PFSK-1 (cell line): ENCODE data around the gene GNAS.

Experiments
- FOXP2 ChIP-seq: optimal IDR thresholded peaks from 2 replicates; pipeline ENCODE3; 2011; ENCODE audit warnings: borderline replicate concordance, control low read depth, inconsistent platforms; ENCODE audit not compliant: insufficient read depth; ENCODE audit errors: extremely low read length, extremely low read depth
- REST ChIP-seq, 2 experiments: IDR thresholded peaks; 2 replicates each; pipeline versions ENCODE4 v1.6.1 to v1.8.0; 2011 to 2012; ENCODE audit warnings: low read depth in 2 of 2, low read length in 2 of 2, control low read depth in 1 of 2, inconsistent platforms in 1 of 2, mild to moderate bottlenecking in 1 of 2, moderate library complexity in 1 of 2; ENCODE audit not compliant: insufficient read depth in 1 of 2

GRCh38 chr20:58918621-58919020 is 66.1 kb downstream of the GNAS start:
- TF ChIP-seq REST (IDR thresholded peaks at IDR 0.05; ENCODE audit: insufficient read depth in 1 of 2, low read depth in 2 of 2, low read length in 2 of 2) = no peak
- no peak for TF ChIP-seq FOXP2
